ENCODE measurements around the gene PCBD1.

- TF ChIP-seq CTCF (IDR thresholded peaks at IDR 0.05; ENCODE audit: insufficient read depth, low read depth, low read length): no peak
- no peak for TF ChIP-seq EZH2 (IDR thresholded peaks at IDR 0.05; ENCODE audit: insufficient read depth, low read length)
These were observed 4.3 kb upstream of the PCBD1 start for GRCh38 chr10:70892631-70893030.
